ENCODE results near the gene NPR3.

- TF ChIP-seq EZH2 (IDR thresholded peaks at IDR 0.05; ENCODE audit: insufficient read depth, poor library complexity, severe bottlenecking) (no peak), EZH2phosphoT487 (IDR thresholded peaks at IDR 0.05; ENCODE audit: insufficient read depth, low read depth) (no peak)
These were observed 54.1 kb downstream of the NPR3 start for GRCh38 chr5:32765266-32765665.

All from GM23248 (cell line).